Right renal cortex interstitium (tissue), 3 donors: ENCODE measurements around the gene KCTD11. TPM values are rescaled to one million over a fixed set of nuclear protein-coding genes. Genes with fewer than 3 reads are reported as not detected.
"Not testable (repeated sequence)": the region's sequence is repeated elsewhere in the genome, so short reads cannot be mapped to it uniquely, and the experiment has no call there.

Source experiments
- DNase-seq, 3 donors: peaks; one replicate each; pipeline ENCODE4 v3.0.0-alpha.2; 2013; ENCODE audit warnings: low read depth in 3 of 3, low spot score in 2 of 3
- polyA plus RNA-seq, 3 donors: library from polyadenylated mRNA; unstranded; fragments of 120-200 nt; gene quantifications; one replicate each; pipeline ENCODE4 v1.2.1, GENCODE V29; 2013; ENCODE audit not compliant: insufficient read length in 3 of 3

KCTD11 gene
- polyA plus RNA-seq, 3 donors = 11.7 to 12.7 (median 11.7) TPM

DNA sequence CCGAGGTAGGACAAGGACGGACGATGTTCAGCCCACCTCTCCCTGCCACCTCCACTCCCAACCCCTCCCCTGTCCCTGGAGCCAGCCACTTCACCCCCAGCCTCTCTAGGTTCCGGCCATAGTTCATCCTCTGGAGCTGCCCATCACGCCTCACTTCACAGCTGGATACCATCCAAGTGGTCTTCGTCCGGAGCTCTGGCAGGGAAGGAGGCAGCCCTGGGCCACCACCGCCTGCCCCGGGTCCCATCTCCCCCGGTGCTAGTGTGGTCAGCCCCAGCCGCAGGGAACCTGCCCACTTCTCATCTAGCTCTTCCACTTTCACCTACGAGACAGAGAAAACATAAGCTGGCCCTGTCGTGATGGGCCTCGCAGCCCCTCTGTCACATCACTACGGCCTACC, 30.5 kb upstream of the KCTD11 start:
- no peak for DNase-seq

DNA sequence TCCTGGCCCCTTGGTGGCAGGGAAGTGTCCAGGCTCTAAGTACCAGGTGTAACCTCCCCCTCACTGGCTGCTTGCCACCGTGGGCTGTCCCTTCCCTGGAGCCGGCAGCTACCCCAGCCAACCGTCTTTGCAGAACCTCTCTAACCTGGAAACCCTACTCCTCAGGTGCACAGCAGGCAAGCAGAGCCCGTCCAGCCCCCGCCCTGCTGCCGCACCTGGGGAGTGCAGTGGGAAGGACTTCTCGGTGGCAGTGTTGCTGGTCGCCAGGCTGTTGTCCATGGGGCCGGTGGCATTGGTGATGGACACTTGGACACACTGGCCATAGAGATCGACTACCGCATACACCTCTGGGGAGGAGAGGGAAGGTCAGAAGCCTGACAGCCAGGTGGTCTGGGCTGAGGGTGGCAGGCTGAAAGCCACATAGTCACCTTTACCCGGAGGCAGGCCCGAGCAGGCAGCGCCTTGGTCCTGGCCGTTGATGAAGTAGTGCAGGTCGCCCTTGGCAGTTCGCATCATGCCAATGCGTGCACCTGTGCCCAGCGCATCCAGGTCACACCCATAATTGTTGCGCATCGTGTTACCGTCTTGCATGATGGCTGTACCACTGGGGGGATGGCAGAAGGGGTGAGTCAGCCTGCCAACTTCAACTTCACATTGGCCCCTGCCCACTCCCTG, 29.3 kb upstream of the KCTD11 start:
- DNase-seq = no peak

DNA sequence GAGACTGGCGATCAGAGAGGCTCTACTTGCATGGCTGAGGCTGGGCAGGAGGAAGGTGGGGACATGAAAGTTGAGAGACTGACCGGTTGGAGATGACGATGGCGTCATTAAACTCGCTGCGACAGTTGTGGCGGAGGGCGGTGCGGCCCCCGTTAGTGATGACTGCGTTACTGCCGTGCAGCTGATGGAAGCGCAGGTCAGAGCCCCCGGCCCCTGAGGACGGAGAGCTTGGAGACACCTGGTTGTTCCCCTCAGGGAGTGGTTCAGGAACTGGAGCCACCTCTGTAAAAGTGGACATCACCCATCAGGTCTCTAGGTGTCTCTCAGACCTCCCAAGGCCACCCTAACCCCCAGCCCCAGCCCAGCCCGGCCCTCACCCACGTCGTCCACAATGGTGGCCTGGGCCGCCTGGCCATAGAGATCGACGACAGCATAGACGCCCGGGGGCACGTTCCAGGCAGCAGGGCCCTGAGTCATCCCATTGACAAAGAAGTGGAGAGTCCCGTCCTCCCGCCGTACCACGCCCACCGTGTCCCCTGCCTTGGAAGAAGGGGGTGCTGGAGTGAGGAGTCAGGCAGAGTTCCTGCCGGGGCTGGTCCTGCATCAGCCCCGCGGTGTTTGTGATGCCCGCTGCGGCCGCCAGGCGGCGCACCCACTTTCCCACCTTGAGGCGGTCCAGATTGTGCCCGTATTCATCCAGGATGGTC, 28.1 kb upstream of the KCTD11 start:
- DNase-seq = no peak

DNA sequence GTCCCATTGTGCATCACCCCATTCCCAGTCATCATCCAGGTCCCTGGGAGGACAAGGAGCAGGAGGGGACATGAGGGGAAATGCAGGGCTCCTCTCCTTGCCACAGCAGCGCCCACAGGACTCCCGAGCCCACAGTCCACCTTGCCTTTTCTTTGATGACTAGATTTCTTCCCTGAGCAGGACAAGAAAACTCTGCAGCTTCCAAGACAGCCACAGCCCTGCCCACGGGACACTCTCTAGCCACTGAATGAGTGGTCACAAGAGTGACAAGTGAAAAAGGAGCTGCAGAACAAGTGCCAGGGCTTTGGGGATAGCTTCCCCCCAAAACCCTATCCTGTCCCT, 27.6 kb upstream of the KCTD11 start:
- no peak for DNase-seq

DNA sequence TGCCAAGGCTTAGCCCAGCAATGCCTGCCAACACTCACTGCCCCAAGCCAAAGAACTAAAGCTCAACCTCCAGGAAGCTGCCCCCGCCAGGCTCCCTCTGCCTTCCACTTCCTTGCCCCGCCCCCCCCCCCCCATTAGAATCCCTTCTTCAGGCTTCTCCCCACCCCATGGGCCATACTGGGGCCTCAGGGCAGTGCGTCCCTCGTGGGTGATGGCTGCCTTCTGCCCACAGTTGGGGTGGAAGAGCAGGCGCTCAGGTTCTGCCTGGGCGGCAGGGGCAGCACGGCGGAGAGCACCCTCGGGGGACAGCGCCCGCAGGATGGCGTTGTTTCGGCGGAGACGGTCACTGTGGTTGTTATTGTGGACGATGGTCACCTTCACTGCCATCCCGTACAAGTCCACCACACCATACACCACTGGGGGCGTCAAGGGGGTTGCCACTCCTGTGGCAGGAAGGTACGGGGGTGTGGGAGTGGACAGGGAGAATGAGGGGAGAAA, 26.9 kb upstream of the KCTD11 start:
- no peak for DNase-seq

DNA sequence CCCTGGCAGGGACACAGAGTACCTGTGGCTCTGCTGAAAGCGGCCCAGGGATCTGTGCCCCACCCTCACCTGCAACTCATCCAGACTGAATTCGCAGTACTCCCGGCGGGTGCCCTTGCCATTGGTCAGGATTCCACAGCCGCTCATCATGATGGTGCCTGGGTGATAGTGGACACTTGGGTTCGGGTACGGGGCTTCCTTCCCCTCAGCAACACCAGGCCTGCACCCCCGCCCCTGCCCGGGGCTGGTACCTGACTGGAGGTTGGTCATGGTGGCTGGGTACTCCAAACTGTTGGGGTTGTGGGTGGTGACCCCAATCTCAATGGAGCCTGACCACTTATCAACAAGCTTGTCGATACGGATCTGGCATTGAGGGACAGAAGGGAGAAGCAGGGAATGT, 25.8 kb upstream of the KCTD11 start:
- no peak for DNase-seq

DNA sequence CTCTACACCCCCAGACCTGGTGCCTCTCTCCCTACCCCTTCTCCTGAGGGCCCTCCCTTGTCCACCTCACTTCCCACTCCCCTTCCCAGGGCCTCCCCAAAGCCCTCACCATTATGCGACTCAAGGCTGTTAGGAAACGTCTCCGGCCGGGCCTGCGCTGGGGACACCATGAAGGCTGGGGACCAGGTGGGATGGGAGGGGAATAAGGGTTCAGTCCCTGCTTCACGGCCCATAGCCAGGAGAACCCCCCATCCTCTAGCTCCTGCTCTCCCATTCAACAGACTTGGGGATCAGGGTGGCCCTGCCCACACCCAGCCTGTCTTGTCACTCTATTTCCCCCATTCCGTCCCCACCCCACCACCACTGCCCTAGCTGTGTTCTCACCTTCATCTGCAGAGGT, 24.9 kb upstream of the KCTD11 start:
- no peak for DNase-seq

DNA sequence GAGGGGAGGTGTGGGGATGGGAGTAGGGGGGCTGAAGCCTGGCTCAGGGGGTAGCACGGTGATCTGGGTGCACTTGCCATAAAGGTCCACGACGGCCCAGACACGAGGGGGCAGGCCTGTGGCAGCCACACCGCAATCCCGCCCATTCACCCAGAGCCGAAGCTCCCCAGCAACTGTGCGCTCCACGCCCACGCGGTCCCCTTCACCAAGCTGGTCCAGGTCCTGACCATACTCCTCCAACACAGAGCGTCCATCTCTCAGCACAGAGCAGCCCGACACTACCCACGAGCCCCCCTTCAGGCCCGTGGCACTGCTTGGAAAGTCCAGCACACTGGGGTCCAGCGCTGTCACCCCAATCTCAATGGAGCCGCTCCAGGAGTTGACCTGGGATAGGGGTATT, 24.5 kb upstream of the KCTD11 start:
- no peak for DNase-seq

DNA sequence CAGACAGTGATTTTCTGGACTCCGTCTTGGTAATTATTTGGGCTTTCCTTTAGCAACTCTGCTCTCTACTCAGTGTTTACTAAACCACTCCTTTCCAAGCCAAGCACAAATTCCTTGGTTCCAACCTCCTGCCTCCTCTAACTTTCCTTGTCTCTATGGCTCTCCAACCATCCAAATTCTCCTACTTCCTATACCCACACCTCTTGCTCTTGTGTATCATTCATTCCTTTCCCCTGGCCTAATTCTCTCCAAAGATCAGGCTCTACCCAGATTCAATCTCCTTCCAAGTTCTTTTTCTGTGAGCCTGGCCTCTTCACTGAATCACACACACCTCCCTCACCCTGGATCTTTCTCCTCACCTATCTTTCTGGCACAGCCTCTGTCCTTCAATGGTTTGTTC, 24.0 kb upstream of the KCTD11 start:
- no peak for DNase-seq

DNA sequence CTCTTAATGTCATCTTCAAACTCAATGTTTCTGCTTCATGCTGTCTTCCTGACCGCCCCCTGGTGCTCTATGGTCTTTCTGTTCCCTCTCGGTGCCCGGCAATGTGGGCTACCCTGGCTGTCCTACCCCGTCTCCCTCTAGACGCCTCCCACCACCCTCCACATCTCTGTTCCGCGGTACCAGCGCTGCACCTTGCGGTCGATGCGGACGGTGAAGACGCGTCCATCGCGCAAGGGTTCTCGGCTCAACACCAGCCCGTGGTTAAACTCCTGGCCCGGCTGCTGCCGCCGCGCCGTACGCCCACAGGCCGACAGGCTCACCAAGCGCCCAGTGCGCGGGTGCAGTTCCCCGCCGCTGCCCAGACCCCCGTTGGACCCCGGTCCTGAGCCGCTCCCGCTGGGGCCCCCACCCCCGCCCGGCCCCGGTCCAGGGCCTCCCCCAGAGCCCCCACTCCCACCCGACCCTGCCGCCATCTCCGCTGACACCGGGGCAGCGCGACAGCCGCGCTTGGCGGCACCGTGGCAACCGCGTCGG, 23.1 kb upstream of the KCTD11 start, which contains the start of gene NEURL4:
Gene NEURL4, minus strand, starts transcription at position 496 of the 534 bp plus-strand sequence. Its CDS starts 23 bp downstream, at position 473.
- DNase-seq = no peak

DNA sequence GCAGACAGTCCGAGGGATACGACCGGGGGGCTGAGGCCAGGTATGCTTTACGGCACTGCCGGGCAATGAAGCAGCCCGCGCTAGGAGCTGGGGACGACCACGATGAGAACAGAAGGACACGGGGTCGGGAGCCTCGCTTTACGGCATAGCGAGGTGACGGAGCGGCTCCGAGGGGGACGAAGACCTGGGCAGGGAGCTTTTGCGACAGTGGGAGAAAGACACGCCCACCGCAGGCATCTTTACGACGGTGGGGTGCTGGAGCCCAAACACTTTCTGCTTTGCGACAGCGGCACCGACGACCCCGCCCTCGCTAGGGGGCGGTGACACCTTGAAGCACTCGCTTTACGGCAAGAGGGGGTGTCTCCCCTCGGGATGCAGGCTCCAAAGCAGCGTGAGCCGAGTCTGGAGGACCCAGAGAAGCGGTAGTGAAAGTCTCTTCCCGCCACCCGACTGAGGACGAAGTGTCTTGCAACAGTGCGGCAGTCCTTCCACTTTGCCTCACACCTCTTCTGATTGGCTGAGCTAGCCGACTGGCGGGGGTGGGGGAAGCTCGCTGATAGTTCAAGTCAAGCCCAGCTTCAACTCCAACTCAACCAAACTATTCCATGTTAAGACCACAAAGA, 22.5 kb upstream of the KCTD11 start:
- peak; percentile 95 to 98 (median 98) for DNase-seq

DNA sequence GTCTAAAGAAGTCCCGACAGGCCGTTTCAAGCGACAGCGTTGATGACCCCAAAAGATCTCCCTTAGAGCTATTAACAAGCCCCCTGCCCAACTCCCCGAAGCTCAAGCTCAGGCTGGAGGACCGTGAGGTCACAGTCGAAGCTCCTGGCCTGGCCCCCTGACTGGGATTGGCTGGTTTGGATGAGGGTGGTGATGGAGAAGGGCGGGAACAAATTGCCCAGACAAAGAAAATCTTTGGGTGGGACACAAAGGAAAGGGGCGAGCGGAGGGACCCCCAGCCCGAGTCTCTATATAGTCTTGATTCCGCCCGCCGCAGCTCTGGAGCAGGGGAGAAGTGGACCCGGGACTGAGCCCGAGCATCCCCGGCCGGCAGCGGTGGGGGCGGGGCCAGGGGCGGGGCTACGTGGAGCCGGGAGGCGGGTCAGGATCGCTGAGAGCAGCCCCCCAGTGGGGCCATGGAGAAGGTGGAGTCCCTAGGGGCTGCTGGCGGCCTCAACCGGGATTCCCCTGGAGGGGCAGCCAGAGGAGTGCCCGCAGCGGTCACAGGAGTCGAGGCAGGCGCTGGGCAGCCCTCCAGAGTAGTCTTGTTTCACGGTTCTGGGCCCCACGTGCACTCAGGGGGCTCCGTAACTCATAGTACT, 21.8 kb upstream of the KCTD11 start:
- no peak for DNase-seq

DNA sequence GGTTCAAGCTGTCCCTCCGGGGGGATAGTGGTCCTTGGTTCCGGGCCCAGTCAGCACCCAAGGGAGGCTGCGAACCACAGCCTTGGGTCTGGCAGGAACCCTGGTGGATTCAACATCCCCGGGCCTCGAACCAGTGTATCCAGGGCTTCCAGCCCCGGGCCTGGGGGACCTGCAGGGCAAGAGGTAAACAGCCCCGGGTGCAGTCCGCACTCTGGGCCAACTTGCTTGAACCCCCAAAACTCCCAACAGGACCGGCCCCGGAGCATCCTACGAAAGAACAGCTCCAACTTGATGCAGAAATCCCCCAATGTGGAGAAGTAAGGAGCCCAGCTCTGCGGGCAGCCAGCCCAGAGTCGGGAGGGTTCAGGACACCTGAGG, 21.3 kb upstream of the KCTD11 start:
- no peak for DNase-seq

DNA sequence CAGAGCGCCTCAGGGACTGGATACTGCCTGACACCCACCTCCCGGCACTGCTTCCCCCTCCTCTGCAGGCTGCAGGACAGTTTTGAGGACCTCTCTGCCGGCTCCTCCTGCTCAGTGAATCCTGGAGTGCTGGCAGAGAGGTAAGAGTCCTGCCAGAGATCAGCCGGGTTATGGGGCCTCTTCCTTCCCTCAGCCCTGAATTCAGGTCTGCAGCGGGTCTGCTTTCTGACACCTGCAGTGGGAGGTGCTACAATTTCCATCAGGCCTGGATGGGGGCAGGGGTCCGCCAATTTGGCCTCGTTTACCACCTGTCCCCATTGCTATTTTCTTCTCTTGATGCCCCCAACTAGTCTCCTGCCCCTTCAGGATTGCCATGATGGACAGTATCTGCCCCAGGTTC, 19.9 kb upstream of the KCTD11 start:
- DNase-seq = no peak

DNA sequence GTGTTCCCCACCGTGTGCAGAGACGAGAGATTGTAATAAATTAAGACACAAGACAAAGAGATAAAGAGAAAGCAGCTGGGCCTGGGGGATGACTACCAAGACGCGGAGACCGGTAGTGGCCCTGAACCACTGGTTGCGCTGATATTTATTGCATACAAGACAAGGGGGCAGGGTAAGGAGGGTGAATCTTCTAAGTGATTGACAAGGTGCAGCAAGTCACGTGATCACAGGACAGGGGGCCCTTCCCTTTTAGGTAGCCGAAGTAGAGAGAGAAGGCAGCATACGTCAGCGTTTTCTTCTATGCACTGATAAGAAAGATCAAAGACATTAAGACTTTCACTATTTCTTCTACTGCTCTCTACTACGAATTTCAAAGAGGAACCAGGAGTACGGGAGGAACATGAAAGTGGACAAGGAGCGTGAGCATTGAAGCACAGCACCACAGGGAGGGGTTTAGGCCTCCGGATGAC, 19.3 kb upstream of the KCTD11 start:
- not testable (repeated sequence) for DNase-seq

DNA sequence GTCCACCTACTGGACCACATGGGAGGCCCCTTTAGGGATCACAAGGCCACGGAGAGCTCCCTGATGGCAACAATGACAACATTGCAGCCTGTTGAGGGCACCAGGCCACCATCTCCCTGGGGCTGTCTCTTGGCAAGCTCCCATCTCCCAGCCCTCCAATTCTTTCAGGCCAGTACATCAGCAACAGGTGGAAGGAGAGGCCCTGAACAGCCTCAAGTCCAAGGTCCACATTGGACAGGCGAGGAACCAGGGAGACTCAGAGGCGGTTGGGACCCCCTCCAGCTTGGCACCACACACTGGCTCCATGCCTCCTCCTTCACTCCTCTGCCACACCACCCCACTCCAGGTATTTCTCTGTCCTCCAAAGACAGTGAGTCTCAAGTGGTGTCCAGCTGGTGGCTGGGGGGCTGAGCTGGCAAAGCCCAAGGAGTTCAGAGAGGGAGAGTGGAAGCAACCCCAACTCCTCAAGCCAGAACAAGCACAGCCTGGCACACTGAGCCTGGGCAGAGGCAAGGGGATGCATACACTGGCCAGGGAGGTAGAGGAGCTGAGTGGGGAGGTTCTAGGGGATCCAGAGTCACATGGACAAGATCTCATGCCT, 16.9 kb upstream of the KCTD11 start:
- DNase-seq = no peak

DNA sequence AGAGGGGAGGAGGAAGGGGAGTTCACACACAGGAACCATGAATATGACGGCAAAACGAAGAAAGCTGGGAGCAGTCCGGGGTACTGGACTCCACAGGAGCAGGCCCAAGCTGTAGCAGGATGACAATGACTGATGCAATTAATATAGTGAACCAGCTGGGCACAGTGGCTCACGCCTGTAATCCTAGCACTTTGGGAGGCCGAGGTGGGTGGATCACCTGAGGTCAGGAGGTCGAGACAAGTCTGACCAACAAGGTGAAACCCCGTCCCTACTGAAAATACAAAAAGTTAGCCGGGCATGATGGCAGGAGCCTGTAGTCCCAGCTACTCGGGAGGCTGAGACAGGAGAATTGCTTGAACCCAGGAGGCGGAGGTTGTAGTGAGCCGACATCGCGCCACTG, 16.2 kb upstream of the KCTD11 start:
- DNase-seq = not testable (repeated sequence)

DNA sequence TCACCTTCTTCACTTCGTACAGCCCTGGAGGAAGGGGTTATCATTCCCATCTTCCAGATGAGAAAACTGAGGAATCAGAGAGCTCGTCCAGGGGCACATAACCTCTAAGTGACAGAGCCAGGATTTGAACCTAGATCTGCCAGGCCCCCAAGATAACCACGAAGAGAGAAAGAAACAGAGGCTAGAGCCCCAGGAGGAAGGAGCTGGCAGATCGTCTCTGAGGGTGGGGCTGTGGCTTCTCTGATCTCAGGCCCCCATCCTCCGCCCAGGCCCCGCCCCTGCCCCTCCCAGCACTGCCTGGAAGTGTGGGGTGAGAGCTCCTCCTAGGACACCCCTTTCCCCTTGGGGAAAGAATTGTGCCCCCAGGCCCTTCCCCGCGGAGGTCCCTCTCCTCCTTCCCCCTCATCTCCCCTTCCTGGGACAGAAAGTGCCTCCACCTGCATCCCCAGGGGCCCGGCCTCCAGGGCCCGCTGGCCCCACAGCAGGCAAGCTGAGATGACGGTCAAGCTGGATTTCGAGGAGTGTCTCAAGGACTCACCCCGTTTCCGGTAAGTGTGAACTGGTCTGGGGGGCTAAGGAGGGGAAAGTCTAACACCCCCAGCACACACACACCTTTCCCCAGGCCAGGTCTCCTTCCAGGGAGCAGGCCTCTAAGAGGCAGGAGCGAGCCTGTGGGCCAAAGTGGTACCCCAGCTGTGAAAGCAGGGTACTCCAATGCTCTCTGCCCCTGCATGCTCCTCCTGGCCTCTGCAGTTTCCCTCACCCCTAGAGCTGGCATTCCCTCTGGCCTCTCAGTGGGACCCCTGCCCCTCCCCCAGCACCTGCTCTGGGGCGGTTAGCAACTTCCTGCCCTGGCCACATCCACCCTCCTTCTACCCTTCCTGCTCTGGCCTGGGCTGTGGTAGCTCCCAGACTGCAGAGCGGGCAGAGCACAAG, 15.5 kb upstream of the KCTD11 start, which contains the start of gene ACAP1:
Gene ACAP1, plus strand, starts transcription at position 290 of the 936 bp plus-strand sequence. Its CDS starts 206 bp downstream, at position 496.
- DNase-seq = no peak

DNA sequence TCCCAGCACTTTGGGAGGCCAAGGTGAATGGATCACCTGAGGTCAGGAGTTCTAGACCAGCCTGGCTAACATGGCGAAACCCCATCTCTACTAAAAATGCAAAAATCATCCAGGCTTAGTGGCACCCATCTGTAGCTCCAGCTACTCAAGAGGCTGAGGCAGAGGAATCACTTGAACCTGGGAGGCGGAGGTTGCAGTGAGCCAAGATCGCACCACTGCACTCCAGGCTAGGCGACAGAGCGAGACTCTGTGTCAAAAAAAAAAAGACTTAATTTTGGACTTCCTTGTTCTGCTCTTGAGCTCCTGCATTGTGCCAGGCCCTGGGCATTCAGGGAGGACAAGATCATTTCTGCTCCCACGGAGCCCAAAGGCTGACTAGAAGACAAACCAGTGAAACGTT, 14.4 kb upstream of the KCTD11 start:
- DNase-seq = not testable (repeated sequence)
